Smooth muscle cell (in vitro differentiated cells): ENCODE data around the gene DLEC1. TPM values are rescaled to one million over a fixed set of nuclear protein-coding genes. Genes with fewer than 3 reads are reported as not detected.
A peak's percentile ranks its signal among the peaks of the same experiment; 100 is the strongest.

Source experiments
- DNase-seq: peaks from one replicate; lab custom pipeline; 2025; ENCODE audit not compliant: unreplicated experiment; lab: John Stamatoyannopoulos, UW
- H2AFZ ChIP-seq: fragments of 200-600 bp; sonication (generic); 2 replicates; pipeline ENCODE4 v1.6.0; 2016; ENCODE audit warnings: antibody characterized with exemption, low read depth, mild to moderate bottlenecking
- H3F3A ChIP-seq: fragments of 200-600 bp; sonication (generic); 2 replicates; pipeline ENCODE4 v1.6.0; 2017; ENCODE audit warnings: antibody characterized with exemption, low read depth
- H3K27ac ChIP-seq: fragments of 200-600 bp; sonication (generic); 2 replicates; pipeline ENCODE4 v1.5.1; 2016; ENCODE audit warnings: low read depth, mild to moderate bottlenecking
- H3K27me3 ChIP-seq: fragments of 200-600 bp; sonication (generic); 2 replicates; pipeline ENCODE4 v1.6.1; 2016; ENCODE audit warnings: low read depth, mild to moderate bottlenecking
- H3K36me3 ChIP-seq: fragments of 200-600 bp; sonication (generic); 2 replicates; pipeline ENCODE4 v1.5.1; 2016; ENCODE audit warnings: low read depth
- H3K4me1 ChIP-seq: fragments of 200-600 bp; sonication (generic); 2 replicates; pipeline ENCODE4 v1.5.1; 2016; ENCODE audit warnings: low read depth
- H3K4me2 ChIP-seq: fragments of 200-600 bp; sonication (generic); 2 replicates; pipeline ENCODE4 v1.6.0; 2016; ENCODE audit warnings: mild to moderate bottlenecking
- H3K4me3 ChIP-seq: fragments of 200-600 bp; sonication (generic); 2 replicates; pipeline ENCODE4 v1.5.1; 2016; ENCODE audit warnings: mild to moderate bottlenecking
- H3K79me2 ChIP-seq: fragments of 200-600 bp; sonication (generic); 2 replicates; pipeline ENCODE4 v1.6.0; 2016; ENCODE audit warnings: low read depth, mild to moderate bottlenecking
- H3K9ac ChIP-seq: fragments of 200-600 bp; sonication (generic); 2 replicates; pipeline ENCODE4 v1.6.0; 2016; ENCODE audit warnings: low read depth
- H3K9me3 ChIP-seq: fragments of 200-600 bp; sonication (generic); replicated peaks from 2 replicates; pipeline ENCODE4 v1.5.1; 2016; ENCODE audit warnings: low read depth
- H4K20me1 ChIP-seq: fragments of 200-600 bp; sonication (generic); 2 replicates; pipeline ENCODE4 v1.6.0; 2016; ENCODE audit warnings: low read depth
- CTCF ChIP-seq: fragments of 200-600 bp; sonication (generic); IDR thresholded peaks from 2 replicates; pipeline ENCODE4 v1.5.1; 2017; ENCODE audit warnings: borderline replicate concordance, mild to moderate bottlenecking, antibody characterized with exemption; ENCODE audit not compliant: insufficient read depth, poor library complexity, severe bottlenecking
- WGBS: methylation state at CpG from one replicate; pipeline ENCODE4 v1.1.7; 2016; ENCODE audit warnings: low lambda C conversion rate; 5-methylcytosine and 5-hydroxymethylcytosine counted together
- polyA plus RNA-seq: library from polyadenylated mRNA; unstranded; fragments of >200 nt; fragmentation: Nextera tagmentation; extraction: Ambion mirVana; gene quantifications from 2 replicates; pipeline ENCODE4 v1.2.1, GENCODE V29; 2016
- total RNA-seq: library from RNA; depleted of rRNA; stranded (reverse); fragments of >200 nt; gene quantifications from 2 replicates; pipeline ENCODE4 v1.2.3, GENCODE V29; 2014

DLEC1 gene
- total and polyA plus RNA-seq, 2 experiments from 2014 or later: 0.27 to 0.61 TPM

GRCh38 chr3:37995652-37996641 is 43.1 kb upstream of the DLEC1 start:
- no peak for TF ChIP-seq CTCF
- no peak for DNase-seq
- no peak overlapping the region for H2AFZ ChIP-seq
- H3K4me2 ChIP-seq: no peak overlapping the region
- no peaks in the 10 kb centered on the region for H3K36me3 ChIP-seq
- no peak overlapping the region for H3K4me3 ChIP-seq
- H3K27me3 ChIP-seq: no peaks in the 10 kb centered on the region
- 92% methylated on average over 10 of the region's 10 CpGs for WGBS
- H3K9me3 ChIP-seq: no peaks in the 10 kb centered on the region
- H3K4me1 ChIP-seq: peaks cover 4% of the 10 kb centered on the region
- H3K27ac ChIP-seq: no peak overlapping the region
- no peaks in the 10 kb centered on the region for H4K20me1 ChIP-seq
- no peaks in the 10 kb centered on the region for H3K79me2 ChIP-seq
- H3F3A ChIP-seq: peaks cover 6% of the 10 kb centered on the region
- H3K9ac ChIP-seq: no peak overlapping the region

DNA sequence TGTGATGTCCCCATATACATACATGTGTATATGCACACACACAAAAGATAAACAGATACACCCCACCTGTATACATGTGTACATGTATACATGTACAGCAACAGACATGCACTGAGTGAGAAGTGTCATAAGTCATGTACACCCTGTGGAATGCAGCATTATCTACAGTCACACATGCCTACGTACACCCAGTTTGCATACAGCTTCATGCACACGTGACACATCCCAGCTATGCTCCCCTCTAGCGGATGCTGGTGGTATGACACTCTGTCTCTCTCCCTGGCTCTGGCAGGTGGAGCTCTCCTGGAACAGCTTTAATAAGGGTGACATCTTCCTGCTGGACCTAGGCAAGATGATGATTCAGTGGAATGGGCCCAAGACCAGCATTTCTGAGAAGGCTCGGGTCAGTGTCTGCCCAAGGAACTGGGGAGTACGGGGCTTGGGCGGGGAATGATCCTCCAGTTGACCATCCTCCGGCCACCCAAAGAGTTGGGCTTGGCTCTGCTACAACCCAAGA is 42.2 kb upstream of the DLEC1 start:
- peak; percentile 76 for TF ChIP-seq CTCF
- H2AFZ ChIP-seq: no peak overlapping the region
- no peak overlapping the region for H3K4me3 ChIP-seq
- H3F3A ChIP-seq: peaks cover 6% of the 10 kb centered on the region
- H3K27ac ChIP-seq: no peak overlapping the region
- no peaks in the 10 kb centered on the region for H3K27me3 ChIP-seq
- H3K9ac ChIP-seq: no peak overlapping the region
- no peaks in the 10 kb centered on the region for H4K20me1 ChIP-seq
- H3K9me3 ChIP-seq: no peaks in the 10 kb centered on the region
- 48% methylated on average over 7 of the region's 7 CpGs for WGBS
- peaks cover 4% of the 10 kb centered on the region for H3K4me1 ChIP-seq
- no peaks in the 10 kb centered on the region for H3K36me3 ChIP-seq
- H3K4me2 ChIP-seq: no peak overlapping the region
- DNase-seq: no peak
- H3K79me2 ChIP-seq: no peaks in the 10 kb centered on the region

- Histone ChIP-seq H3K36me3 (no peaks in the 10 kb centered on the region), H3K4me1 (peaks cover 4% of the 10 kb centered on the region), H3K4me3 (no peak overlapping the region), H3K27ac (no peak overlapping the region), H3K79me2 (no peaks in the 10 kb centered on the region), H3K27me3 (no peaks in the 10 kb centered on the region), H2AFZ (no peak overlapping the region), H3K9me3 (no peaks in the 10 kb centered on the region), H3K4me2 (no peak overlapping the region), H4K20me1 (no peaks in the 10 kb centered on the region), H3F3A (peaks cover 6% of the 10 kb centered on the region), H3K9ac (no peak overlapping the region)
- WGBS: 96% methylated on average over 10 of the region's 10 CpGs
- no peak for TF ChIP-seq CTCF
- no peak for DNase-seq
Observed at GRCh38 chr3:37997342-37997741, 41.7 kb upstream of the DLEC1 start.
